HFF-Myc (cell line): ENCODE results near the gene CIC.

ENCODE experiments used
- DNase-seq: peaks from one replicate; pipeline ENCODE4 v3.0.0-alpha.2; 2011; ENCODE audit warnings: low read depth; ENCODE audit errors: extremely low read depth
- H3K4me3 ChIP-seq: replicated peaks from 2 replicates; pipeline ENCODE4 v1.5.1; 2011; ENCODE audit warnings: low read depth, mild to moderate bottlenecking, control low read depth, low read length
- CTCF ChIP-seq: IDR thresholded peaks from 2 replicates; pipeline ENCODE4 v1.5.1; 2012; ENCODE audit warnings: mild to moderate bottlenecking, low read depth, low read length, control low read depth; ENCODE audit errors: missing control alignments

Gene CIC

GRCh38 chr19:42313096-42313839 is 44.2 kb downstream of the CIC start, which contains the start of gene TMEM145:
TMEM145 (plus strand) TSS chr19:42313309; CDS start chr19:42313377, 68 bp downstream.
- DNase-seq = no peak
- peak within 1 kb of the TSS; percentile 43 for H3K4me3 ChIP-seq
- no peak for TF ChIP-seq CTCF

- DNase-seq = no peak
- H3K4me3 ChIP-seq = peak overlapping the region; percentile 43
- TF ChIP-seq CTCF = no peak
Measured at GRCh38 chr19:42313840-42314755, 45.0 kb downstream of the CIC start.

- no peak for DNase-seq
- TF ChIP-seq CTCF = no peak
Measured at GRCh38 chr19:42315024-42315423, 46.0 kb downstream of the CIC start.

GRCh38 chr19:42316223-42317211 is 47.5 kb downstream of the CIC start:
- H3K4me3 ChIP-seq = 0 out of 2 replicates have a peak overlapping the region, but pooled peaks have one; percentile 4
- TF ChIP-seq CTCF = no peak
- no peak for DNase-seq

More at GRCh38 chr19:42315024-42315423, 46.0 kb downstream of the CIC start:
- no peak overlapping the region for H3K4me3 ChIP-seq

GRCh38 chr19:42317535-42317934 is 48.5 kb downstream of the CIC start:
- no peak overlapping the region for H3K4me3 ChIP-seq
- DNase-seq = no peak
- no peak for TF ChIP-seq CTCF

GRCh38 chr19:42322305-42322704 is 53.3 kb downstream of the CIC start:
- no peak for DNase-seq
- TF ChIP-seq CTCF = no peak
- H3K4me3 ChIP-seq = no peak overlapping the region
